ENCODE results near the gene HAUS2.

DNA sequence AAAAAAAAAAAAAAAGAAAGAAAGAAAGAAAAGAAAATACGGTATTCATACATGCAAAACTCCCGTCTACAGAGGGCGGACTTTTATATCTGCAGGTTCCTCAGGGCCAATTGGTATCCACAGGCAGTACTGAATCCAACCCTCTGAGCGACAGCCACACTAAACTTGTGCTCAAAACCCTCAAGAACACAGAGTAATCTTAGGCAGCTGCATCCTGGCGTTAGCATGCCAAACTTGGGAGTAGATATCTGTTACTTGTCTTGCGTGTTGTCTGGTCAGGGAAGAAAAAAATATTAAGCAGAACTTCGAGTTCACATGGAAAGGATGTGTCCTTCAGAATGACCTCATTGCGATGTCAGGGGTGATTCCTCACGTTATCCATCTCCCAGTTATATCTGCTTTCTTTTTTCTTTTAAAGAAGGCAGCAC is 40.4 kb upstream of the HAUS2 start:
- TF ChIP-seq CTCF (IDR thresholded peaks at IDR 0.05) (no peak), POLR2A (IDR thresholded peaks at IDR 0.05) (no peak)

Data from esophagus squamous epithelium (tissue), 4 donors.